OCI-LY7 (cell line): ENCODE measurements around the gene LRRC37A2.
"Not testable (repeated sequence)": the region's sequence is repeated elsewhere in the genome, so short reads cannot be mapped to it uniquely, and the experiment has no call there.

Source experiments
- CTCF ChIP-seq: fragments of 200-600 bp; sonication (generic); conservative IDR thresholded peaks from 2 replicates; pipeline ENCODE4 v1.5.1; 2014; ENCODE audit warnings: mild to moderate bottlenecking, antibody characterized with exemption, low read length, moderate library complexity, mixed read lengths
- EZH2phosphoT487 ChIP-seq: fragments of 200-600 bp; sonication (generic); IDR thresholded peaks from 2 replicates; pipeline ENCODE4 v1.6.1; 2018; ENCODE audit warnings: low read depth, borderline replicate concordance, mild to moderate bottlenecking, mixed run types, antibody characterized with exemption, low read length, moderate library complexity, mixed read lengths

GRCh38 chr17:46591332-46591731 is 79.1 kb downstream of the LRRC37A2 start:
- not testable (repeated sequence) for TF ChIP-seq CTCF, EZH2phosphoT487
